Stimulated activated naive B cell treated with anti-CD40 and anti-IgM and Interleukin-4, amounts not matched to agents 10 μg/mL and 1 μg/mL and 100 μg/mL, for 72 hours (primary cell): ENCODE results near the gene ATXN1L.
"Not testable (repeated sequence)": the region's sequence is repeated elsewhere in the genome, so short reads cannot be mapped to it uniquely, and the experiment has no call there.

ENCODE experiments used
- ATAC-seq, 2 donors: fragments of 150-1000 bp; cut with Tn5 transposase; replicated peaks; 2 replicates each; pipeline ENCODE4 v1.10.0; 2021; ENCODE audit warnings: moderate library complexity in 1 of 2
- DNase-seq: peaks from one replicate; pipeline ENCODE4 v3.0.0; 2021
- H3K27ac Mint-ChIP-seq: one replicate; pipeline ENCODE4 v1.8.0; 2022; ENCODE audit warnings: mild to moderate bottlenecking, mixed read lengths
- H3K27me3 Mint-ChIP-seq, 2 donors: one replicate each; pipeline ENCODE4 v1.8.0; 2022; ENCODE audit warnings: mixed read lengths in 2 of 2
- H3K36me3 Mint-ChIP-seq, 2 donors: one replicate each; pipeline ENCODE4 v1.8.0; 2022; ENCODE audit warnings: mixed read lengths in 2 of 2, mild to moderate bottlenecking in 1 of 2
- H3K4me1 Mint-ChIP-seq, 2 donors: one replicate each; pipeline ENCODE4 v1.8.0; 2022; ENCODE audit warnings: mixed read lengths in 2 of 2, mild to moderate bottlenecking in 1 of 2
- H3K4me3 Mint-ChIP-seq, 2 donors: one replicate each; pipeline ENCODE4 v1.8.0; 2022; ENCODE audit warnings: mild to moderate bottlenecking in 2 of 2, mixed read lengths in 2 of 2, moderate library complexity in 1 of 2
- H3K9me3 Mint-ChIP-seq, 2 donors: one replicate each; pipeline ENCODE4 v1.8.0; 2022; ENCODE audit warnings: mixed read lengths in 2 of 2, mild to moderate bottlenecking in 1 of 2

Gene ATXN1L, protein sequence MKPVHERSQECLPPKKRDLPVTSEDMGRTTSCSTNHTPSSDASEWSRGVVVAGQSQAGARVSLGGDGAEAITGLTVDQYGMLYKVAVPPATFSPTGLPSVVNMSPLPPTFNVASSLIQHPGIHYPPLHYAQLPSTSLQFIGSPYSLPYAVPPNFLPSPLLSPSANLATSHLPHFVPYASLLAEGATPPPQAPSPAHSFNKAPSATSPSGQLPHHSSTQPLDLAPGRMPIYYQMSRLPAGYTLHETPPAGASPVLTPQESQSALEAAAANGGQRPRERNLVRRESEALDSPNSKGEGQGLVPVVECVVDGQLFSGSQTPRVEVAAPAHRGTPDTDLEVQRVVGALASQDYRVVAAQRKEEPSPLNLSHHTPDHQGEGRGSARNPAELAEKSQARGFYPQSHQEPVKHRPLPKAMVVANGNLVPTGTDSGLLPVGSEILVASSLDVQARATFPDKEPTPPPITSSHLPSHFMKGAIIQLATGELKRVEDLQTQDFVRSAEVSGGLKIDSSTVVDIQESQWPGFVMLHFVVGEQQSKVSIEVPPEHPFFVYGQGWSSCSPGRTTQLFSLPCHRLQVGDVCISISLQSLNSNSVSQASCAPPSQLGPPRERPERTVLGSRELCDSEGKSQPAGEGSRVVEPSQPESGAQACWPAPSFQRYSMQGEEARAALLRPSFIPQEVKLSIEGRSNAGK

DNA sequence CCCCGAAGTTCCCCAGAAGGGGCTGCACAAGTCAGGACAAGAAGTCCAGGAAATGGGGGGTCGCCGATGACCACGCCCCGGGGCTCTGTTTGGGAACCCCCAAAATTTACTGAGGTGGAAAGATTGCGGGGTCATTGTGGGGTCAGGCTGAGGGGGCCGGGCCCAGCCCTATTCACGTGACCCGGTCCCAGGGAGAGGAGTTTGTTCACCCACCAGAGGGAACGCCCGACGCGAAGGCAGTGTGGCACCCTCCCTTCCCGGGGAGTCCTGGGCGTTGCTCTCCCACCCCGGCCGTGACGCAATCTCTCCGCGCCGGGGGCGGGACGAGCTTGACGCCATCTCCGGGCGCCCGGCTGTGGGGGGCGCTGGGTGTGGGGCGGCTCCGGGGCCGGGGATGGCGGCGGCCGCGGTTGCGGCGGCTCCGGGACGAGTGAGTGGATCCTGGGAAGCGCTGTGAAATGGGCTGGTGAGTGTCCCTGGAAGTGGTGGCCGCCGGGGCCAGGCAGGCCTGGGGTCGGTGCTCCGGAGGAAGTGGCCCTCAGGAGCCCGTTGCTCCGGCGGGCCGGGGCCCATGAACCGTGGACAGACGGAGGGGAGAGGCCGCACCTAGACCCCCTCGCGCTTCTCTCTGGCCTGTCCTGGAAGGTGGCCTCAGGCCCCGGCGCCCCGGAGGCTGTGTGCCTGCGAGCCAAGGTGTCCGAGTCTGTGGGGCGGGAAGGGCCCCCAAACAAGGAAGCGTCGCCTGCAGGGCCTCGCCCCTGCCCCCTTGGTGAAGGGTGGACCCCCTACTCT, at the start of gene ATXN1L:
Gene ATXN1L, plus strand, starts transcription at position 338 of the 792 bp plus-strand sequence. CDS start 3,765 bp downstream, outside the sequence.
- peaks cover 17 to 26% of the 10 kb centered on the region in 2 donors for H3K36me3 Mint-ChIP-seq
- H3K27ac Mint-ChIP-seq, result peak within 1 kb of the TSS; percentile 99
- H3K4me1 Mint-ChIP-seq, result peaks cover 39 to 56% of the 10 kb centered on the region in 2 donors

DNA sequence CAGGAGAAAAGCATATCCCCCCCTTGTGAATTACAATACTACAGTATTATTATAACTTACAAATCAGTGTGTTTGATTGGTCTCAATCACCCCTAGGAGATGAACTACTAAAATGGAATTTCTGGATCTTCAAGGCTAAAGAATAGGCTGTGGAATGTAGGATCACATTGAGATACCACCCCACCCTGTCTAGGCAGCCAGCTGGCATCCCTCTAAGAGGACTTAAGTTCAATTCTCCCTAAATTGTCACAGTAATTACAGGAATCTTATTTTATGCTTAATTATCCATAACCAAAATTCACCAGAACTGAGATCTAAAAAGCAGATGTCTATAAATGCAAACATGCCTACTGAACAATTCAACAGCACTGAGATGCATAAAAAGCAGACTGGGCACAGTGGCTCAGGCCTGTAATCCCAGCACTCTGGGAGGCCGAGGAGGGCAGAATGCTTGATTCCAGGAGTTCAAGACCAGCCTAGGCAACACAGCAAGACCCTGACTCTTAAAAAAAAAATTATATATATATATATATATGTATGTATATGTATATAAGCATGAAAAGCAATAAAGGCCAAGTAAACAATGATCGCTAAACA, 49.2 kb upstream of the ATXN1L start:
- H3K9me3 Mint-ChIP-seq, result no peaks in the 10 kb centered on the region
- ATAC-seq (no peak), DNase-seq (no peak)
- no peak overlapping the region for H3K4me3 Mint-ChIP-seq
- H3K27me3 Mint-ChIP-seq, result no peaks in the 10 kb centered on the region
- H3K36me3 Mint-ChIP-seq, result peaks cover 14 to 34% of the 10 kb centered on the region in 2 donors
- peaks cover 26 to 36% of the 10 kb centered on the region in 2 donors for H3K4me1 Mint-ChIP-seq
- no peak overlapping the region for H3K27ac Mint-ChIP-seq

More for the DNA sequence above, at the start of gene ATXN1L:
- DNase-seq (peak; percentile 93), ATAC-seq (peak; percentile 90 to 93)
- no peaks in the 10 kb centered on the region for H3K9me3 Mint-ChIP-seq
- peak within 1 kb of the TSS; percentile 92 to 94 for H3K4me3 Mint-ChIP-seq
- H3K27me3 Mint-ChIP-seq, result no peaks in the 10 kb centered on the region

DNA sequence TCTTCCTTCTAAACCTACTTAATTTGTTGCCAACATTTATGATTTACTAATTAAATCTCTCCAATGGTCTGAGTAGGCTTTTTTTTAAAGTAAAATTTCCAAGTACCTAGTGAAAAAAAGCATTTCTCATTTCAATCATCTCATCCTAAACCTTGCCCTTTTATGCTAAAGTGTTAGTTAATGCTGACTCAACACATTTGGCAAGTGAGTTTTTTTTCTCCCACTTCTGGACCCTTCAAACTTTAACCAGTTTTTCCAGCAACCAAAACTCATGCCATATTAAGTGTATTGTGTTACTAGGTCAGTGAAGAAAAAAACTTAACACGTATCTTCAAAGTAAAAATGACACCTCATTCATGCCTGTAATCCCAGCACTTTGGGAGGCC, 42.5 kb upstream of the ATXN1L start:
- H3K27ac Mint-ChIP-seq, result peak overlapping the region; percentile 25
- no peak overlapping the region for H3K4me3 Mint-ChIP-seq
- H3K36me3 Mint-ChIP-seq, result peaks cover 17 to 31% of the 10 kb centered on the region in 2 donors
- H3K4me1 Mint-ChIP-seq, result peaks cover 9 to 16% of the 10 kb centered on the region in 2 donors
- no peak for ATAC-seq
- DNase-seq, result no peak
- no peaks in the 10 kb centered on the region for H3K27me3 Mint-ChIP-seq
- H3K9me3 Mint-ChIP-seq, result no peaks in the 10 kb centered on the region

DNA sequence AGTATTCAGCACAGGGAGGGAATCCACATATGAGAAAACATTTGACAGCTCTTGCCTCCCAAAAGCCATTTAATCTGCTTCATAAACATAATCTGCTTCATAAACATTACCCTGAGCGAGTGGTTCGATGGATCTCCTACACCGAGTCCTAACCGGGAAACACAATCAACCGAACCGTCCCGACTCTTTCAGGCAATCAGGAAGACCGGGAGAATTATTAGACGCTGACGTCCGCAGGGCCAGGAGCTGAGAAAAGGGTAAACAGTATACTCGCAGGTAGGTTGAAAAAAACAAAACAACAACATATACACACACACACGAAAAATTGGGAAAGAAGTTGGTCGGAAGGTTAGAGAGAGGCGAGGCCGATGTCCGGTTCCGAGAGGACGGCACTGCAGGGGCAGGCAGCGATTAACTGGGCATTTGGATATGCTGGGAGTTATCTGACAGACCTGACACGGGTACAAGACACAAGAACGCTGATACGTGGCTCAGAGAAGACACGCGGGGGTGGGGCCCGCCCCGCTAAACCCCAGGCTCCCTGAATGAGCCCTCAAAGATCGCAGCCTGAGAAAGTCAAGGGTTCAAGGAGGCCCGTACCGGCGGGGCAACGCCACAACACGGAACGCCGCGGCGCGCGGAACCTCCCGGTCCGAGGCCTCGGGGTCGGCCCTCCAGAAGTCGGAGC, 37.7 kb upstream of the ATXN1L start:
- Mint-ChIP-seq H3K36me3 (peaks cover 17 to 26% of the 10 kb centered on the region in 2 donors), H3K4me3 (peak overlapping the region; percentile 98 to 100), H3K4me1 (peaks cover 9 to 22% of the 10 kb centered on the region in 2 donors), H3K27me3 (no peaks in the 10 kb centered on the region), H3K9me3 (no peaks in the 10 kb centered on the region), H3K27ac (peak overlapping the region; percentile 100)
- DNase-seq (no peak), ATAC-seq (peak; percentile 59 to 61)

DNA sequence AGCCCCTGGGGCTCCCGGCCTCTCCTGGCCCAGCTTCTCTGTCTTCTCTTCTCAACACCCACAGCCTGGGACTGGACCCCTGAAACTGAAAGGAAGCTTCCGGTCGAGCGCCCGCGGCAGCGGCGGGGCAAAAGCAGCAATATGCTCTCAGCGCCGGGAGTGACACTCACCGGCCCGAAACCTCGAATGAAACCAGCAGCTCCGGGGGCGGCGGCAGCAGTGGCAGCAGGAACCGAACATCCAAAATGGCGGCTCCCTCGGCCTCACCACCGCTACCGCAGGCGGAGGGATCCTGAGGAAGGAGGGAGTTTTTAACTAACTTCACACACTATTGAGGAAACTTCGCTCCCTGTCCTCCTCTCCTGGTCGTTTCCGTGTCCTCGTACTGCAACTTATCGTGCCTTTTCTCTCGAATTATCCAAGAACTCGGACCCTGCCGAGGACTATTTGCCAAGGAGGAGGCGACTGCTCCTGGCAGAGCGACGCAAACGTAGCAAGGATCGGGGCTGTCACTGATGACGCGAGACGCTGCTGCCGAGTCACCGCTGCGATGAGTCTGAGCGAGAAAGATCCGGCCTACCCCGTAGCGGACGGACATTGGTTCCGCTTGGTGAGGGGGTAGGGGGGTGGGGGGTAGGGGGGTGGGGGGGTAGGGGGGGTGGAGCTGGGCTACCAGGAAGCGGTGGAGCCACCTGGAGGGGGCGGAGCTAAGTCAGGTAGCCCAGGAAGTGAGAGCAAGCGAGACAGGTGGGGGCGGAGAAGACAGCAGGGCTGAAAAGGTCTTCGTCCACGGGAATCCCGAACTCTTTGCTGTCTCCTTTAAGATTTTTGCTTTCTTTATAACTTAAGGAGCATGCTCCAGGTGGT, 37.0 kb upstream of the ATXN1L start, which contains the start of gene AP1G1:
Gene AP1G1, minus strand, starts transcription at position 242 of the 867 bp plus-strand sequence. CDS start 19,355 bp downstream, outside the sequence.
- peak within 1 kb of the TSS; percentile 100 for H3K27ac Mint-ChIP-seq
- peaks cover 7 to 16% of the 10 kb centered on the region in 2 donors for H3K4me1 Mint-ChIP-seq
- H3K9me3 Mint-ChIP-seq, result no peaks in the 10 kb centered on the region
- ATAC-seq, result peak; percentile 91 to 96
- H3K36me3 Mint-ChIP-seq, result peaks cover 13 to 22% of the 10 kb centered on the region in 2 donors
- DNase-seq, result peak; percentile 93
- H3K27me3 Mint-ChIP-seq, result no peaks in the 10 kb centered on the region
- peak within 1 kb of the TSS; percentile 98 to 100 for H3K4me3 Mint-ChIP-seq

DNA sequence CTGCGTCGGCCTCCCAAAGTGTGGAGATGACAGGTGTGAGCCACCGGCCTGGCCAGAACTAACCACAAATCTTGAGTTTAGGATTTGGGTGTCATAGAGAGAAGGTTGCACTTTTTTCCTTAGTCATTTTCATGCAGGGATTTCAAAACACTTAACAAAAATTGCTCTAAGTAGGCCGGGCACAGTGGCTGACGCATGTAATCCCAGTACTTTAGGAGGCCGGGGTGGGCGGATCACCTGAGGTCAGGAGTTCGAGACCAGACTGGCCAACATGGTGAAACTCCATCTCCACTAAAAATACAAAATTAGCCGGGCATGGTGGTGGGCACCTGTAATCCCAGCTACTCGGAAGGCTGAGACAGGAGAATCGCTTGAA, 35.6 kb upstream of the ATXN1L start:
- Mint-ChIP-seq H3K36me3 (peaks cover 11 to 15% of the 10 kb centered on the region in 2 donors), H3K27ac (peak overlapping the region; percentile 100), H3K4me3 (peak overlapping the region; percentile 39 to 100), H3K4me1 (peaks cover 7 to 16% of the 10 kb centered on the region in 2 donors)
- H3K9me3 Mint-ChIP-seq, DNase-seq, H3K27me3 Mint-ChIP-seq, ATAC-seq: not testable (repeated sequence)

DNA sequence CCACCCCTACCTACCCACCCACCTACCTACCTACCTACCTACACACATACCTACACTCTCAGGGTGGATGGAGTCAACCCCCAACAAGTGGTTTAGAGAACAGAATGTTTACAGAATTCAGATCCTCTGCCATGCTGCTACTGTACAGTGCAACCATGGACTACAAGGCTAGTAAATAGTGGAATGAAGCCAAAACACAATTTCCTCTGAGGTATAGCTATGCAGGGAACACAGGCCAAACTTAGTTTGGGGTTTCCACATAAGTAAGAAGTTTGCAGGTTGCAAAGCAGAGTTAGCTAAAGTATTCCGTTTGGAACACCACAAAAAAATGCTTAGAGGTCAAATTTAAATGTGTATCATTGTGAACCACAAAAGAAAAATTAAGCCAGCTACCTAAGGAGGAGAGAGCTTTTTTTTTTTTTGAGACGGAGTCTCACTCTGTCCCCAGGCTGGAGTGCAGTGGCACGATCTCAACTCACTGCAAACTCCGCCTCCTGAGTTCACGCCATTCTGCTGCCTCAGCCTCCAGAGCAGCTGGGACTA, 34.4 kb upstream of the ATXN1L start:
- H3K9me3 Mint-ChIP-seq, result no peaks in the 10 kb centered on the region
- H3K27ac Mint-ChIP-seq, result no peak overlapping the region
- no peak overlapping the region for H3K4me3 Mint-ChIP-seq
- ATAC-seq (no peak), DNase-seq (no peak)
- H3K36me3 Mint-ChIP-seq, result peaks cover 13 to 14% of the 10 kb centered on the region in 2 donors
- H3K27me3 Mint-ChIP-seq, result no peaks in the 10 kb centered on the region
- peaks cover 7 to 17% of the 10 kb centered on the region in 2 donors for H3K4me1 Mint-ChIP-seq

DNA sequence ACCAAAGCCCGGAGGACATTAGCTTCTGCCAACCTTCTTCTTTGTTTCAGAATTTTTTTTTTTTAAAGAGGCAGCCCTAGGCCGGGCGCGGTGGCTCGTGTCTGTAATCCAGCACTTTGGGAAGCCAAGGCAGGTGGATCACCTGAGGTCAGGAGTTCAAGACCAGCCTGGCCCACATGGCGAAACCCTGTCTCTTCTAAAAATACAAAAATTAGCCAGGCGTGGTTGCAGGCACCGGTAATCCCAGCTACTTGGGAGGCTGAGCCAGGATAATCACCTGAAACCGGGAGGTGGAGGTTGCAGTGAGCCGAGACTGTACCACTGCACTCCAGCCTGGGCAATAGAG, 28.6 kb upstream of the ATXN1L start:
- H3K27ac Mint-ChIP-seq, result peak overlapping the region; percentile 88
- H3K36me3 Mint-ChIP-seq, ATAC-seq, DNase-seq, H3K4me3 Mint-ChIP-seq, H3K27me3 Mint-ChIP-seq, H3K9me3 Mint-ChIP-seq: not testable (repeated sequence)
- H3K4me1 Mint-ChIP-seq, result peaks cover 7 to 19% of the 10 kb centered on the region in 2 donors

DNA sequence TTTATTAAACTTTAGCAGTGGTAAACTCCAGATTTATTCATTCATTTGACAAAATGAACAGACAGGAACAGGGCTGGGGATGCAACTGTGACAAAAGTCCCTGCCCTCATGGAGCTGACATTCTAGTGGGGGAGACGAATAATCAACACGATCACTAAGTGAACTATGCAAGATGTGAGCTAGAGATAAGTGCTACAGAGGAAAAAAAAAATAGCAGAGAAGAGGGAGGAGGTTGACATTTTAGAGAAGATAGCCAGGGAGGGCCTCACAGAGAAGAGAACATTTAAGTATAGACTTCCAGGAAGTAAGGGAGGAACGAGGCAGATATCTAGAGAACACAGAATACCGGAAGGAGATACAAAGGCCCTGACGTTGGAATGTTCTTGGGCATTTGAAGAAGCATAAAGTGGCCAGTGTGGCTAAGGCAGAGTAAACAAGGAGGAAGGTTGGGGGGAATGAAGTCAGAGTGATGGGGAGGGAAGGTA, 19.2 kb upstream of the ATXN1L start:
- Mint-ChIP-seq H3K27ac (no peak overlapping the region), H3K36me3 (peaks cover 4 to 13% of the 10 kb centered on the region in 2 donors), H3K9me3 (no peaks in the 10 kb centered on the region), H3K4me1 (no peaks in the 10 kb centered on the region), H3K27me3 (no peaks in the 10 kb centered on the region), H3K4me3 (no peak overlapping the region)
- ATAC-seq (no peak), DNase-seq (no peak)

DNA sequence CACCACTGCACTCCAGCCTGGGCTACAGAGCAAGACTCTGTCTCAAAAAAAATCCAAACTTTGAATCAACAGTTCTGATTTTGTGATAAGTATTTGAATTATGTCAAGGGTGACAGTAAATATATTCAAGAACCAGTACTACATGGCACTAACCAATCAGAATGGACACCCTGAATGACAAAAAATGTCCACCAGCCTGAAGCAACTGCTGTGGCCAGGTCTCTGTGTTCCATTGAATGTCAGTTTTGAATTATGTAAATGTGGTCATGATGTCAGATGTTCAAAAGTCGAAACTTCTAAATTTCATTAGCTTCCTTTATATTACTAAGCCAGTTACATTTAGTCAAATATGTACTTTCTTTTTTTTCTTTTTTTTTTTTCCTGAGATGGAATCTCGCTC, 15.4 kb upstream of the ATXN1L start:
- no peaks in the 10 kb centered on the region for H3K4me1 Mint-ChIP-seq
- H3K9me3 Mint-ChIP-seq, result no peaks in the 10 kb centered on the region
- peaks cover 0 to 5% of the 10 kb centered on the region in 2 donors for H3K36me3 Mint-ChIP-seq
- DNase-seq, result no peak
- H3K27me3 Mint-ChIP-seq, result no peaks in the 10 kb centered on the region
- H3K4me3 Mint-ChIP-seq, result no peak overlapping the region
- H3K27ac Mint-ChIP-seq, result no peak overlapping the region
- no peak for ATAC-seq

DNA sequence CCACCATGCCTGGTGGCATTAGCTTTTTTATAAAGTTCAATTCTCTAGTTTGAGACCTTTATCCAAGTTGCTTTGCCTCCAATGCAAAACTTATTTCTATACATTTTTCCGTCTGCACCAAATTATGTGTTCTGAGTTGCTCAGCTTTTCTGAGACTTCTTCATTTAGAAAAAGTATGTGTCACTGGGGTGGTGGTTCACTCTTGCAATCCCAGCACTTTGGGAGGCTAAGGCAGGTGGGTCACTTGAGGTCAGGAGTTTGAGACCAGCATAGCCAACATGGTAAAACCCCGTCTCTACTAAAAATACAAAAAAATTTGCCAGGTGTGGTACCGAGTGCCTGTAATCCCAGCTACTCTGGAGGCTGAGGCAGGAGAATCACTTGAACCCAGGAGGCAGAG, 14.1 kb upstream of the ATXN1L start:
- ATAC-seq, H3K27ac Mint-ChIP-seq, DNase-seq, H3K27me3 Mint-ChIP-seq, H3K4me3 Mint-ChIP-seq, H3K4me1 Mint-ChIP-seq, H3K9me3 Mint-ChIP-seq, H3K36me3 Mint-ChIP-seq: not testable (repeated sequence)

DNA sequence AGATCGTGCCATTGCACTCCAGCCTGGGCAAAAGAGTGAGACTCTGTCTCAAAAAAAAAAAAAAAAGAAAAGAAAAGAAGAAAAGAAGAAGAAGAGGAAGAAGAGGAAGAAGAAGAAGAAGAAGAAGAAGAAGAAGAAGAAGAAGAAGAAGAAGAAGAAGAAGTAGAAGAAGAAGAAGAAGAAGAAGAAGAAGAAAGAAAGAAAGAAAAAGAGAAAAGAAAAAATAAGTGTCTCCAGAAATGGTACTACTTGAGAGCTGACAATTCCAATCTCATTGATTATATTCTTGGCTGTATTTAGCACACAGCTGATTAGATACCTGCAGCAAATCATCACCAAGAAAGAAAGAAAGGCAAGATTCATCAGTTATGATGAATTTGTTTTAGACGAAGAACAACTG, 13.7 kb upstream of the ATXN1L start:
- not testable (repeated sequence) for H3K4me1 Mint-ChIP-seq, H3K4me3 Mint-ChIP-seq, H3K9me3 Mint-ChIP-seq, H3K36me3 Mint-ChIP-seq, ATAC-seq, DNase-seq, H3K27me3 Mint-ChIP-seq
- H3K27ac Mint-ChIP-seq, result peak overlapping the region; percentile 22
